Tibial nerve (tissue), 3 donors: ENCODE data around the gene AGXT2.

Source experiments
- POLR2A ChIP-seq, 2 donors: fragments of 450-650 bp; IDR thresholded peaks; one replicate each; pipeline ENCODE4 v1.6.1; 2017; ENCODE audit warnings: antibody characterized with exemption in 2 of 2, mild to moderate bottlenecking in 2 of 2, moderate library complexity in 2 of 2
- TF ChIP-seq, protein P1 (sequence below), 5 experiments: fragments of 200-600 bp in 3 of 5; fragments of 450-650 bp in 2 of 5; sonication (generic) in 3 of 5; IDR thresholded peaks; one replicate each; pipeline ENCODE4 v1.5.1; 2016 to 2019; ENCODE audit warnings: antibody characterized with exemption in 5 of 5, mild to moderate bottlenecking in 3 of 5, moderate library complexity in 2 of 5

DNA sequence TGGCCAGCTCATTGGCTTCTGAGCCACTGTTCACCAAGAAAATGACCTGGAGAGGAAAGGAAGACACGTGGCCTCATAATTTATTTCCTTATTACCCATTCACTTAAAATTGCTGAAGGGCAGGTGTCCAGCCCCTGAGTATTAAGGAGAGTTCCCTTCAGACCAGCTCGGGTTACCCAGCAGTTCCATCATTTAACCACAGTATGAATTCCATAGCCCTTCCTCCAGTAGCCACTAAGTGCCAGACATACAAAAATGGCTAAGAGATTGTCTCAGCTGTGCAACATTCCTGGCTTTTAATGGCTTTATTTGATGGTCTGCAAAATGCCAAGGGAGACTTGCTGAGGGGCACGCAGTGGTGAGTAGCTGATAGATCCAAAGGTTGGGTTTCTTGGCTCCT is 12.5 kb downstream of the AGXT2 start:
- TF ChIP-seq, protein P1, sequence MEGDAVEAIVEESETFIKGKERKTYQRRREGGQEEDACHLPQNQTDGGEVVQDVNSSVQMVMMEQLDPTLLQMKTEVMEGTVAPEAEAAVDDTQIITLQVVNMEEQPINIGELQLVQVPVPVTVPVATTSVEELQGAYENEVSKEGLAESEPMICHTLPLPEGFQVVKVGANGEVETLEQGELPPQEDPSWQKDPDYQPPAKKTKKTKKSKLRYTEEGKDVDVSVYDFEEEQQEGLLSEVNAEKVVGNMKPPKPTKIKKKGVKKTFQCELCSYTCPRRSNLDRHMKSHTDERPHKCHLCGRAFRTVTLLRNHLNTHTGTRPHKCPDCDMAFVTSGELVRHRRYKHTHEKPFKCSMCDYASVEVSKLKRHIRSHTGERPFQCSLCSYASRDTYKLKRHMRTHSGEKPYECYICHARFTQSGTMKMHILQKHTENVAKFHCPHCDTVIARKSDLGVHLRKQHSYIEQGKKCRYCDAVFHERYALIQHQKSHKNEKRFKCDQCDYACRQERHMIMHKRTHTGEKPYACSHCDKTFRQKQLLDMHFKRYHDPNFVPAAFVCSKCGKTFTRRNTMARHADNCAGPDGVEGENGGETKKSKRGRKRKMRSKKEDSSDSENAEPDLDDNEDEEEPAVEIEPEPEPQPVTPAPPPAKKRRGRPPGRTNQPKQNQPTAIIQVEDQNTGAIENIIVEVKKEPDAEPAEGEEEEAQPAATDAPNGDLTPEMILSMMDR (IDR thresholded peaks at IDR 0.05) = no peak
- TF ChIP-seq POLR2A (IDR thresholded peaks at IDR 0.05) = no peak
